Ishikawa (cell line): ENCODE data around the gene ARMS2.

ENCODE experiments used
- CEBPB ChIP-seq: IDR thresholded peaks from 2 replicates; pipeline ENCODE4 v1.6.1; 2012
- CREB1 ChIP-seq: IDR thresholded peaks from 2 replicates; pipeline ENCODE4 v1.6.1; 2012; ENCODE audit warnings: low read depth
- EGR1 ChIP-seq: IDR thresholded peaks from 2 replicates; pipeline ENCODE4 v1.6.1; 2012
- EP300 ChIP-seq: IDR thresholded peaks from 2 replicates; pipeline ENCODE4 v1.6.1; 2012; ENCODE audit warnings: borderline replicate concordance
- FOXM1 ChIP-seq: IDR thresholded peaks from 2 replicates; pipeline ENCODE4 v1.6.1; 2012; ENCODE audit warnings: low read depth, borderline replicate concordance
- MAX ChIP-seq: IDR thresholded peaks from 2 replicates; pipeline ENCODE4 v1.6.1; 2012
- NFIC ChIP-seq: IDR thresholded peaks from 2 replicates; pipeline ENCODE4 v1.6.1; 2012
- RAD21 ChIP-seq: IDR thresholded peaks from 2 replicates; pipeline ENCODE4 v1.6.1; 2012; ENCODE audit warnings: low read depth
- TAF1 ChIP-seq: IDR thresholded peaks from 2 replicates; pipeline ENCODE4 v1.6.1; 2012; ENCODE audit warnings: low read depth, mild to moderate bottlenecking
- TCF12 ChIP-seq: IDR thresholded peaks from 2 replicates; pipeline ENCODE4 v1.6.1; 2012; ENCODE audit warnings: low read depth
- TEAD4 ChIP-seq: IDR thresholded peaks from 2 replicates; pipeline ENCODE4 v1.6.1; 2012
- YY1 ChIP-seq: IDR thresholded peaks from 2 replicates; pipeline ENCODE4 v1.6.1; 2012; ENCODE audit warnings: low read depth
- ZBTB7A ChIP-seq: IDR thresholded peaks from 2 replicates; pipeline ENCODE4 v1.6.1; 2012; ENCODE audit warnings: low read depth
- TF ChIP-seq, protein P1 (sequence below): IDR thresholded peaks from 2 replicates; pipeline ENCODE4 v1.6.1; 2012; ENCODE audit warnings: low read depth, mild to moderate bottlenecking
- TF ChIP-seq, protein P2 (sequence below): IDR thresholded peaks from 2 replicates; pipeline ENCODE4 v1.6.1; 2012

ARMS2 gene

DNA sequence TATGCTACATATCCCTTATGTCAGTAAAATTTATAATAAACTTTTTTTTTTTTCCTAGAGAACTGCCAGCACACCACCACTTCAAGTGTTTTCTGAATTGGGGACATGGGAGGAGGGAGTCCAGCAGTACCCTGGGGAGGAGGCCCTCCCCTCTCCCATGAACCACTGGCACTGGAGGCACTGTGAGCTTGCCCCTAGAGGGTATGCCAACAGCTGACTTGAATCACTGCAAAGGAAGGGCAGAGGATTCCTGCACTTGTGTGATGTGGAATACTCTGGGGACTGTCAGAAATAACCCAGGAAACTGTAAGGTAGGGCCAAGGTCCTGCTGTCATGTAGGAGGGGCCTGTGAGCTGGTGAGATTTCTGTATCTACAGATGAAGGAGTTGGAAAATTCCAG lies 8.5 kb upstream of the ARMS2 start:
- no peak for TF ChIP-seq CREB1
- no peak for TF ChIP-seq RAD21
- TF ChIP-seq CEBPB, result no peak
- TF ChIP-seq EGR1, result no peak
- no peak for TF ChIP-seq TAF1
- TF ChIP-seq, protein P1, sequence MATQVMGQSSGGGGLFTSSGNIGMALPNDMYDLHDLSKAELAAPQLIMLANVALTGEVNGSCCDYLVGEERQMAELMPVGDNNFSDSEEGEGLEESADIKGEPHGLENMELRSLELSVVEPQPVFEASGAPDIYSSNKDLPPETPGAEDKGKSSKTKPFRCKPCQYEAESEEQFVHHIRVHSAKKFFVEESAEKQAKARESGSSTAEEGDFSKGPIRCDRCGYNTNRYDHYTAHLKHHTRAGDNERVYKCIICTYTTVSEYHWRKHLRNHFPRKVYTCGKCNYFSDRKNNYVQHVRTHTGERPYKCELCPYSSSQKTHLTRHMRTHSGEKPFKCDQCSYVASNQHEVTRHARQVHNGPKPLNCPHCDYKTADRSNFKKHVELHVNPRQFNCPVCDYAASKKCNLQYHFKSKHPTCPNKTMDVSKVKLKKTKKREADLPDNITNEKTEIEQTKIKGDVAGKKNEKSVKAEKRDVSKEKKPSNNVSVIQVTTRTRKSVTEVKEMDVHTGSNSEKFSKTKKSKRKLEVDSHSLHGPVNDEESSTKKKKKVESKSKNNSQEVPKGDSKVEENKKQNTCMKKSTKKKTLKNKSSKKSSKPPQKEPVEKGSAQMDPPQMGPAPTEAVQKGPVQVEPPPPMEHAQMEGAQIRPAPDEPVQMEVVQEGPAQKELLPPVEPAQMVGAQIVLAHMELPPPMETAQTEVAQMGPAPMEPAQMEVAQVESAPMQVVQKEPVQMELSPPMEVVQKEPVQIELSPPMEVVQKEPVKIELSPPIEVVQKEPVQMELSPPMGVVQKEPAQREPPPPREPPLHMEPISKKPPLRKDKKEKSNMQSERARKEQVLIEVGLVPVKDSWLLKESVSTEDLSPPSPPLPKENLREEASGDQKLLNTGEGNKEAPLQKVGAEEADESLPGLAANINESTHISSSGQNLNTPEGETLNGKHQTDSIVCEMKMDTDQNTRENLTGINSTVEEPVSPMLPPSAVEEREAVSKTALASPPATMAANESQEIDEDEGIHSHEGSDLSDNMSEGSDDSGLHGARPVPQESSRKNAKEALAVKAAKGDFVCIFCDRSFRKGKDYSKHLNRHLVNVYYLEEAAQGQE, result no peak
- no peak for TF ChIP-seq MAX
- TF ChIP-seq EP300, result no peak
- no peak for TF ChIP-seq TEAD4
- TF ChIP-seq TCF12, result no peak
- TF ChIP-seq, protein P2, sequence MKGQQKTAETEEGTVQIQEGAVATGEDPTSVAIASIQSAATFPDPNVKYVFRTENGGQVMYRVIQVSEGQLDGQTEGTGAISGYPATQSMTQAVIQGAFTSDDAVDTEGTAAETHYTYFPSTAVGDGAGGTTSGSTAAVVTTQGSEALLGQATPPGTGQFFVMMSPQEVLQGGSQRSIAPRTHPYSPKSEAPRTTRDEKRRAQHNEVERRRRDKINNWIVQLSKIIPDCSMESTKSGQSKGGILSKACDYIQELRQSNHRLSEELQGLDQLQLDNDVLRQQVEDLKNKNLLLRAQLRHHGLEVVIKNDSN, result no peak
- no peak for TF ChIP-seq NFIC
- TF ChIP-seq YY1, result no peak
- TF ChIP-seq FOXM1, result no peak
- TF ChIP-seq ZBTB7A, result no peak

DNA sequence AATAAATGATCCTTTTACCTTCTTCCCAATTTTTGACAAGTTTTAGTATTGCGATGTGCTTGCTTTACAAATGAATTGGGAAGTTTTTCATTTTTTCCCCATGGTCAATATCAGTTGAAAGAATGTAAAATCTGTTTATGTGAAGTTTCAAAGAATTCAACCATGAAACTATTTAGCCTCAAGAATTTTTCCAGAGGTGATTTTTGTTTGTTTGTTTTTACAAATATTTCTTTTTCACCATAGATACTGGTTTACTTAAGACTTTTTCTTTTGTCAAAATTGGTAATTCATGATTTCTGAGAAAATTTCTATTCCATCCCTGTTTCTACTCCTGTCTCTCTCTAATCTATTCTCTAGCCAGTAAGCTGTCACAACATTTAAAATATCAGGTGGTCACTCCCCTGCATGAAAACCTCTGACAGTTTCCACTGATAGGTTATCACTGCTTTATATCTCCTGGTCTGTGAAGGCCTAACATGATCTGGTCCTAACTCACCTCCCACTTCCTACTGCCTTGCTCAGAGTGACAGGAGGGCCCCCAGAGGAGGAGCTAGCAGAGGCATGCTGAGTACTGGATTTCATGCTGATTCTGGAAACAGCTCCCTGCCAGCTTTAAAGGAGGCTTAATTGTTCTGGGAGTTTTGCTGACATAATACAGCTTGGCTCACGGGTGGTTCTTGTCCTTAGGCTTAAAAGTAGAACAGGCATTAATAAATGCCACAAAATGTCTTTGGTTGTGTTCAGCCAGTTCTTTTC lies 7.6 kb upstream of the ARMS2 start:
- TF ChIP-seq, protein P1, result no peak
- TF ChIP-seq TCF12 (no peak), EGR1 (no peak), TAF1 (no peak), CEBPB (no peak), CREB1 (no peak), NFIC (0 out of 2 replicates have a peak, but pooled peaks have one; percentile 8), MAX (peak; percentile 35; the same call in 1 of the 2 replicates), TEAD4 (no peak)
- TF ChIP-seq, protein P2, result no peak

DNA sequence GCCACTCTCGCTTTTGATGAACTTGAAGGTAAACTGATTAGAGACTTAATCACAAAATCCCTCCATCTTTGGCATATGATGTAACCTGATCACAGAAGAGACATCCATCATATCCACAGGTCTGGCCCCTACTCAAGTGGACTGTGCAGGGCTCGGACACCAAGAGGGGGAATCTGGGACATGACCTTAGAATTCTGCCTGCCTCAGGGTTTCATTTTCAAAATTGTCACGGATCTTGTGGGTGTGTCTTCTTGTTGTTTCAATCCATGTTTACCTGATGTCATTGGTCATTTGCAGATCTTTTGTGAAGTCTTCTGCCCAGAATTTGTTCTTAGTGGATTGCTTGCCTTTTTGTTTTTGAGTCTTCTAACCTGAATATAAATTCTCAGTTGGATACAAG lies 5.9 kb upstream of the ARMS2 start:
- TF ChIP-seq, protein P2, result no peak
- TF ChIP-seq CEBPB, result no peak

DNA sequence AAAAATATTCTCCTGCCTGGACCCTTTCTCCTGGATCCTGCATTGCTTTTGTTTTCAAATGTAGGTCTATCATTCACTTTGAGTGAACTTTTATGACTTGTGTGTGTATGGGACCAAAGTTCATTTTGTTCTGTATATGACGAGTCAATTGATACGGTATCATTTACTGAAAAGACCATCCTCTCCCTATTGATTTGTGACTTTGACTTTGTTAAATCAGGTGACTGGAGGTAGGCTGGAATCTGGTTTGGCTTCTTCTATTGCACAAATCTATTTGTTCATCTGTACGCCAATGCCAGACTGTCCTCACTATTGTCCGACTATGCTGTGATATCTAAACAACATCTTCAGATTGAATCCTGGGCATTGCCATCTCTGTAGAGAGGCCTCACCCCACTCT lies 5.3 kb upstream of the ARMS2 start:
- TF ChIP-seq CREB1, result no peak
- no peak for TF ChIP-seq EP300
- TF ChIP-seq FOXM1, result no peak
- TF ChIP-seq EGR1, result no peak
- TF ChIP-seq YY1, result no peak
- TF ChIP-seq MAX, result no peak
- TF ChIP-seq, protein P2, result no peak
- TF ChIP-seq ZBTB7A, result no peak

GRCh38 chr10:122450353-122450990 lies 4.0 kb upstream of the ARMS2 start:
- TF ChIP-seq CREB1 (no peak), EP300 (no peak), TEAD4 (no peak), CEBPB (no peak), TAF1 (no peak), RAD21 (no peak), ZBTB7A (no peak), NFIC (no peak), FOXM1 (no peak), EGR1 (no peak), TCF12 (no peak), MAX (no peak)
- TF ChIP-seq, protein P1, result no peak
